GM12874 (cell line): ENCODE measurements around the gene NLRP11.

ENCODE experiments used
- CTCF ChIP-seq: IDR thresholded peaks from 2 replicates; pipeline ENCODE4 v1.5.1; 2011; ENCODE audit warnings: low read depth, mild to moderate bottlenecking, control low read depth, low read length, moderate library complexity; ENCODE audit not compliant: insufficient read depth

NLRP11 gene

GRCh38 chr19:55813906-55814305 is 17.9 kb downstream of the NLRP11 start:
- TF ChIP-seq CTCF = no peak

- no peak for TF ChIP-seq CTCF
Measured at GRCh38 chr19:55812449-55812848, 19.4 kb downstream of the NLRP11 start.

GRCh38 chr19:55811340-55811739 is 20.5 kb downstream of the NLRP11 start:
- no peak for TF ChIP-seq CTCF

GRCh38 chr19:55809381-55810058 is 22.3 kb downstream of the NLRP11 start:
- peak; percentile 39; the same call in 1 of the 2 replicates for TF ChIP-seq CTCF

- no peak for TF ChIP-seq CTCF
Measured at GRCh38 chr19:55802281-55802680, 29.5 kb downstream of the NLRP11 start.

GRCh38 chr19:55801416-55801815 is 30.4 kb downstream of the NLRP11 start:
- TF ChIP-seq CTCF = no peak

- TF ChIP-seq CTCF = no peak
Measured at GRCh38 chr19:55795021-55795420, 36.8 kb downstream of the NLRP11 start.

GRCh38 chr19:55781112-55781511 is 50.7 kb downstream of the NLRP11 start:
- TF ChIP-seq CTCF = no peak
